Naive B cell (primary cell): ENCODE results near the gene KCND2. TPM values are rescaled to one million over a fixed set of nuclear protein-coding genes. Genes with fewer than 3 reads are reported as not detected.
"Not testable (repeated sequence)": the region's sequence is repeated elsewhere in the genome, so short reads cannot be mapped to it uniquely, and the experiment has no call there.

ENCODE experiments used
- ATAC-seq, 2 donors: fragments of 150-1000 bp; cut with Tn5 transposase; 2 replicates each; pipeline ENCODE4 v1.10.0; 2021; ENCODE audit warnings: low read depth in 2 of 2, mild to moderate bottlenecking in 2 of 2, moderate library complexity in 2 of 2
- DNase-seq: peaks from one replicate; pipeline ENCODE4 v3.0.0; 2022
- H3K27ac Mint-ChIP-seq, 6 donors: one replicate each; pipeline ENCODE4 v1.8.0; 2020 to 2022; ENCODE audit warnings: mild to moderate bottlenecking in 6 of 6, mixed read lengths in 6 of 6, moderate library complexity in 5 of 6, inconsistent platforms in 2 of 6
- H3K27me3 Mint-ChIP-seq, 3 donors: one replicate each; pipeline ENCODE4 v1.8.0; 2021 to 2022; ENCODE audit warnings: mixed read lengths in 3 of 3, mild to moderate bottlenecking in 1 of 3
- H3K36me3 Mint-ChIP-seq, 2 donors: one replicate each; pipeline ENCODE4 v1.8.0; 2020 to 2022; ENCODE audit warnings: mixed read lengths in 2 of 2, inconsistent platforms in 1 of 2, mild to moderate bottlenecking in 1 of 2
- H3K4me1 Mint-ChIP-seq, 3 donors: one replicate each; pipeline ENCODE4 v1.8.0; 2020 to 2022; ENCODE audit warnings: mixed read lengths in 3 of 3, inconsistent platforms in 1 of 3, mild to moderate bottlenecking in 1 of 3, moderate library complexity in 1 of 3
- H3K4me3 Mint-ChIP-seq, 8 donors: one replicate each; pipeline ENCODE4 v1.8.0; 2020 to 2022; ENCODE audit warnings: mild to moderate bottlenecking in 8 of 8, mixed read lengths in 8 of 8, moderate library complexity in 8 of 8, inconsistent platforms in 2 of 8
- H3K9me3 Mint-ChIP-seq, 7 donors: one replicate each; pipeline ENCODE4 v1.8.0; 2020 to 2022; ENCODE audit warnings: mixed read lengths in 7 of 7, mild to moderate bottlenecking in 5 of 7, inconsistent platforms in 2 of 7, moderate library complexity in 1 of 7
- polyA plus RNA-seq, 6 donors: library from polyadenylated mRNA; unstranded; fragments of 300-500 nt; fragmentation: Illumina TruSeq; gene quantifications; one replicate each; pipeline ENCODE4 v1.2.3, GENCODE V29; 2021; ENCODE audit warnings: low read depth in 6 of 6

Gene KCND2
- polyA plus RNA-seq, result not detected

GRCh38 chr7:120272701-120273475, at the start of gene KCND2:
Gene KCND2, plus strand, starts transcription at chr7:120273175.
- peaks cover 24 to 56% (median 44%) of the 10 kb centered on the region in 3 donors for H3K27me3 Mint-ChIP-seq
- no peak within 1 kb of the TSS for H3K27ac Mint-ChIP-seq
- peaks cover 0 to 15% (median 6%) of the 10 kb centered on the region in 3 donors for H3K4me1 Mint-ChIP-seq
- no peak for DNase-seq
- peak within 1 kb of the TSS in 7 of 8 donors; percentile 9 to 83 (median 44) for H3K4me3 Mint-ChIP-seq
- no peaks in the 10 kb centered on the region for H3K36me3 Mint-ChIP-seq
- peaks cover 0 to 3% (median 0%) of the 10 kb centered on the region in 7 donors for H3K9me3 Mint-ChIP-seq
- no peak for ATAC-seq

DNA sequence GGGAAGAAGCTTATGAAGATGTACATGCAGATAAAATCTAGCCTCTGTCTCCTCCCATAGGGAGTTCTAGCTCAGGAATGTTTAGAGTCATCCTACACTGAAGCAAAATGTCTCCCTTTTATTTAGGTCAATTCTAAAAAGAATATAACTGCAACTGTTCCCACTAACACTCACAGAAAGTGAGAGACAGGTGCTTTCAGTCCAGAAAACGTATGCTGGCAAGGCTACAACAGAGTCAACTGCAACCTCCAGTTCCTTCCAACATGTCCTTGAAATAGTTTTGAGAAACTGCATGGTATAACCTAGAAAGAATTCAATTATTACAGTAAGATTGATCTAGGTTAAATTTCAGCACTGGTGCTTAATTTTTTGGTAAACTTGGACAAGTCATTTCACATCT, 46.8 kb upstream of the KCND2 start:
- Mint-ChIP-seq H3K27me3 (no peaks in the 10 kb centered on the region), H3K9me3 (peaks cover 0 to 11% (median 3%) of the 10 kb centered on the region in 7 donors), H3K4me3 (no peak overlapping the region), H3K4me1 (no peaks in the 10 kb centered on the region), H3K36me3 (no peaks in the 10 kb centered on the region), H3K27ac (no peak overlapping the region)
- DNase-seq (no peak), ATAC-seq (no peak)

DNA sequence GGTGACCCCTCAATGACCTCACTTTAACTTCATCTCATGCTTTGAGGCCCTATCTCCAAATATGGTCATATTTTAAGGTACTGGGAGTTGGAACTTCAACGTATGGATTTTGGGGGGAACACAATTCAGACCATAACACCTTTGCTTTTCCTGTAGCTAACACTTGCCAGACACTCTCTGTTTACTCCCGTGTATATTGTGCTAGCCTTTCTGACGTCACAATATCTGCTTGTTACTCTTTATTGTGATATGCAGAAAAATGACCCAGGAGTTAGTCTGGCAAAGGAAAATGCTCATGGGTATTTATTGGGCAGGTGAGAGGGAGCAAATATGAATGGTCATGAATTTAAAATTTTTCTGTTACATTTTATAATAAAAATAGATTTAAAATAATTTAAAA, 45.7 kb upstream of the KCND2 start:
- Mint-ChIP-seq H3K27me3 (no peaks in the 10 kb centered on the region), H3K36me3 (no peaks in the 10 kb centered on the region), H3K4me1 (no peaks in the 10 kb centered on the region), H3K9me3 (peaks cover 0 to 15% (median 3%) of the 10 kb centered on the region in 7 donors), H3K4me3 (no peak overlapping the region), H3K27ac (no peak overlapping the region)
- no peak for ATAC-seq
- DNase-seq, result no peak

- Mint-ChIP-seq H3K4me3 (no peak overlapping the region), H3K27me3 (no peaks in the 10 kb centered on the region), H3K27ac (no peak overlapping the region), H3K4me1 (no peaks in the 10 kb centered on the region), H3K36me3 (no peaks in the 10 kb centered on the region), H3K9me3 (peaks cover 0 to 15% (median 5%) of the 10 kb centered on the region in 7 donors)
- DNase-seq (no peak), ATAC-seq (no peak)
These were observed 43.9 kb upstream of the KCND2 start for GRCh38 chr7:120229084-120229483.

DNA sequence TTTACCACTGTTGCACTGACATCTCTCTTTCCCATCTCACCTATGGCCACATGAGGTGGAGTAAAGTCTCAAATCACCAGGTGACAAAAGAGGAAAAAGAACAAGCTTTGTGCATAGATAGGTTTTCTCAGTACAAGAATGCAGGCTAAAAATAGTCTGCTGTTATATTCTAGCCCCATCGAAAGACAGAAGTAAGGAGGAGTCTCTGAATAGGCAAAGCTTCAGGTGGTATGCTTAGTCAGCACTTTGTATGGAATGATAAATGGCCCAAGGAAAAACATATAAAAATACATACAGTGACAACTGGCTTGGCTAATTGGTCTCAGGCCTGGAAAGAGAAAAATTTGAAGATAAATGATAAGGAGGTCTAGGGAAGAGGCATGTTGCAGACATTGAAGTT, 39.6 kb upstream of the KCND2 start:
- Mint-ChIP-seq H3K27me3 (no peaks in the 10 kb centered on the region), H3K4me1 (no peaks in the 10 kb centered on the region), H3K4me3 (no peak overlapping the region), H3K36me3 (no peaks in the 10 kb centered on the region), H3K27ac (no peak overlapping the region), H3K9me3 (peaks cover 0 to 24% (median 11%) of the 10 kb centered on the region in 7 donors)
- DNase-seq (no peak), ATAC-seq (no peak)

DNA sequence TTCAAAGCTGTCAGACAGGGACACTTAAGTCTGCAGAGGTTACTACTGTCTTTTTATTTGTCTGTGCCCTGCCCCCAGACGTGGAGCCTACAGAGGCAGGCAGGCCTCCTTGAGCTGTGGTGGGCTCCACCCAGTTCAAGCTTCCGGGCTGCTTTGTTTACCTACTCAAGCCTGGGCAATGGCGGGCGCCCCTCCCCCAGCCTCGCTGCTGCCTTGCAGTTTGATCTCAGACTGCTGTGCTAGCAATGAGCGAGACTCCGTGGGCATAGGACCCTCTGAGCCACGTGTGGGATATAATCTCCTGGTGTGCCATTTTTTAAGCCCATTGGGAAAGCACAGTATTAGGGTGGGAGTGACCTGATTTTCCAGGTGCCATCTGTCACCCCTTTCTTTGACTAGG, 32.6 kb upstream of the KCND2 start:
- not testable (repeated sequence) for H3K4me1 Mint-ChIP-seq, H3K27ac Mint-ChIP-seq, ATAC-seq, H3K36me3 Mint-ChIP-seq, H3K4me3 Mint-ChIP-seq, H3K27me3 Mint-ChIP-seq, DNase-seq
- H3K9me3 Mint-ChIP-seq, result peaks cover 1 to 17% (median 4%) of the 10 kb centered on the region in 7 donors

DNA sequence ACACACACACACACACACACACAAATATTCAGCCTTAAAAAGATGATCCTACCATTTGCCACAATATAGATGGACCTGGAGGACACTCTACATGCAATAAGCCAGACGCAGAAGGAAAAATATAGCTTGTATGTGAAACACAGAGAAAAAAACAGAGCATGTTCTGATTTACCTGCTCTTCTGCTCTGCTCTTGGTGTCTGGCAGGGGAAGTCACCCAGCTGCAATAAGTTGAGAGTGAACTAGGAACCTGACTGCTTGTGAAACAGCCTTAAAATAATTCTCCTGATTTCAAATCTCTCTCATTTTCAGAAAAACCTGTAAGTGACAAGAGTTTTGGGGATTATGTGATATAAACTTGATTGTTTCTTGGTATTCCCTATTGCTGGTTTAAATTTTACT, 31.0 kb upstream of the KCND2 start:
- Mint-ChIP-seq H3K27ac (no peak overlapping the region), H3K4me3 (no peak overlapping the region), H3K9me3 (peaks cover 0 to 11% (median 1%) of the 10 kb centered on the region in 7 donors), H3K27me3 (no peaks in the 10 kb centered on the region), H3K4me1 (no peaks in the 10 kb centered on the region), H3K36me3 (no peaks in the 10 kb centered on the region)
- DNase-seq, result no peak
- ATAC-seq, result no peak

DNA sequence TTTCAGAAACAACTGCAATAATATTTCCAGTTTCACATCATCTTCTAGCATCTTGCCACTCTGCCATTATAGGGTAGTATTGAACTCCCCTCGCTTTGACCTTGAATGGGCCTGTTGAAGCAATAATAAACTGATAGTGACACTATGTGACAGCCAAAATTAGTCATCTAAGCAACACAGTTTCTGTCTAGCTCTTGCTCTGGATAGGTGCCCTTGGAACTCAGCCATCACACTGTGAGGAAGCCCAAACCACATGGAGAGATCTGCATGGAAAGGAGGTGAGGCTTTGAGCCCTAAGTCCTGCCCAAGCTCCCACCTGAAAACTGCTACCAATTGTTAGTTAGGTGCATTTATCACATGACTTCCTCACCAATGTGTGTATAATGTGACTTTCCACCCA, 18.1 kb upstream of the KCND2 start:
- Mint-ChIP-seq H3K27ac (no peak overlapping the region), H3K4me1 (no peaks in the 10 kb centered on the region), H3K27me3 (no peaks in the 10 kb centered on the region), H3K36me3 (no peaks in the 10 kb centered on the region), H3K9me3 (peaks cover 2 to 21% (median 12%) of the 10 kb centered on the region in 7 donors), H3K4me3 (no peak overlapping the region)
- no peak for ATAC-seq
- DNase-seq, result no peak

DNA sequence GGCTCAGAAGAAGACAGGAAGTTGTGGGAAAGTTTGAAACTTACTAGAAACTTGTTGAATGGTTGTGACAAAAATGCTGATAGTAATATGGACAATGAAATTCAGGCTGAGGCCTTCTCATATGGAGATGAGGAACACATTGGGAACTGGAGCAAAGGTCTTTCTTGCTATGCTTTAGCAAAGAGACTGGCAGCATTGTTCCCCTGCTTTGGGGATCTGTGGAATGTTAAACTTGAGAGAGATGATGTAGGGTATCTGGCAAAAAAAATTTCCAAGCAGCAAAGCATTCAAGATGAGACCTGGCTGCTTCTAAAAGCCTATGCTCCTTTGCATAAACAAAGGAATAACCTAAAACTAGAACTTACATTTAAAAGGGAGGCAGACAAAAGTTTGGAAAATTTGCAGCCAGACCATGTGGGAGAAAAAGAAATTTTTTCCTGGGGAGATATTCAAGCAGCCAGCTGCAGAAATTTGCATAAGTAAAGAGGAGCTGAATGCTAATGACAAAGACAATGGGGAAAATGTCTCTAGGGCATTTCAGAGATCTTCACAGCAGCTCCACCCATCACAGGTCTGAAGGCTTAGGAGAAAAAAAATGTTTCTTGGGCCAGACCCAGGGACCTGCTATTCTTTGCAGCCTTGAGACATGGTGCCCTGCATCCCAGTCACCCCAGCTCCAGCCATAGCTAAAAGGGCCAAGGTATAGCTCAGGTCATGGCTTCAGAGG, 16.5 kb upstream of the KCND2 start:
- Mint-ChIP-seq H3K9me3 (peaks cover 2 to 21% (median 12%) of the 10 kb centered on the region in 7 donors), H3K27ac (no peak overlapping the region), H3K27me3 (no peaks in the 10 kb centered on the region), H3K4me3 (no peak overlapping the region), H3K36me3 (no peaks in the 10 kb centered on the region), H3K4me1 (no peaks in the 10 kb centered on the region)
- DNase-seq (no peak), ATAC-seq (no peak)

DNA sequence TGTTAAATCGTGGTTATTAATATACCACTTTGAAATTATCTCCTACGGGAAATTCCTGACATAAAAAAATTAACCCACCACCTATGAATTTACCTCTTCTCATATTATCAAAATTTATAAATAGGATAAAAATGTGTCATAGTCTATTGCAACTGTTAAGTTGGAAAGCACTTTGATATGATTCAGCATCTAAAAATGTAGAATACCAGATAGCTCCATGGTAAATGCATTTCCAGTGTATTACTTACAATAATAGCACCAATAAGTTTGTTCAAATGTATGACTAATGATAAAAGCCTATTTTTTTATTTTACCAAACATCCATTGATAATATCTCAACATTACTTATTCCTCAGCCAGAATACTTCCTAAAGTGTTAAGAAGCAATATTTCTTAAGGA, 13.6 kb upstream of the KCND2 start:
- H3K4me1 Mint-ChIP-seq, result no peaks in the 10 kb centered on the region
- H3K36me3 Mint-ChIP-seq, result no peaks in the 10 kb centered on the region
- H3K27ac Mint-ChIP-seq, result no peak overlapping the region
- DNase-seq (no peak), ATAC-seq (no peak)
- no peaks in the 10 kb centered on the region for H3K27me3 Mint-ChIP-seq
- H3K4me3 Mint-ChIP-seq, result no peak overlapping the region
- H3K9me3 Mint-ChIP-seq, result peaks cover 2 to 21% (median 12%) of the 10 kb centered on the region in 7 donors

DNA sequence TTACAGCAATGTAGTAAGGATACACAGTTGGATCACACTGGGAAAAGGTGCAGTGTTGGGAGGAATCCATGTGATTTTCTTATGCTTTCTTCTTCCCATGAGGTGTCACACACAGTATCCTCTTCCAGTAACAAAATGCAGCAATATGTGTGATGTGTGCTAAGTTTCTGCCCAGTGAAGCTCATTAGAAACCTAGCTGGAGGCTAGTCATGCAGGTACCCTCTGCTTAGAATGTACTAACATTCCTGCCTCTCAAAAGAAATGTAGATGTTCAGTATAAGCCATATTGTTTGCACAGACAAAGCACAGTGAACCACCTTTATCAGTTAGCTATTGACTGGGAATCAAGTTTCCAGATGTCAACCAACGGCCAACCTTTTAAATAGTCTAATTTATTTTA, 12.9 kb upstream of the KCND2 start:
- Mint-ChIP-seq H3K27ac (no peak overlapping the region), H3K4me3 (no peak overlapping the region), H3K36me3 (no peaks in the 10 kb centered on the region), H3K9me3 (peaks cover 2 to 17% (median 12%) of the 10 kb centered on the region in 7 donors), H3K4me1 (no peaks in the 10 kb centered on the region), H3K27me3 (no peaks in the 10 kb centered on the region)
- ATAC-seq, result no peak
- DNase-seq, result no peak

GRCh38 chr7:120272261-120272660, 714 bp upstream of the KCND2 start:
- peak overlapping the region in 2 of 8 donors; percentile 4 to 15 for H3K4me3 Mint-ChIP-seq
- ATAC-seq (no peak), DNase-seq (no peak)
- H3K9me3 Mint-ChIP-seq, result peaks cover 0 to 3% (median 0%) of the 10 kb centered on the region in 7 donors
- H3K27me3 Mint-ChIP-seq, result peaks cover 24 to 56% (median 44%) of the 10 kb centered on the region in 3 donors
- no peak overlapping the region for H3K27ac Mint-ChIP-seq
- no peaks in the 10 kb centered on the region for H3K36me3 Mint-ChIP-seq
- peaks cover 0 to 15% (median 6%) of the 10 kb centered on the region in 3 donors for H3K4me1 Mint-ChIP-seq

- peaks cover 0 to 15% (median 6%) of the 10 kb centered on the region in 3 donors for H3K4me1 Mint-ChIP-seq
- H3K36me3 Mint-ChIP-seq, result no peaks in the 10 kb centered on the region
- peak overlapping the region in 4 of 8 donors; percentile 40 to 83 (median 62) for H3K4me3 Mint-ChIP-seq
- DNase-seq, result no peak
- no peak overlapping the region for H3K27ac Mint-ChIP-seq
- H3K9me3 Mint-ChIP-seq, result peaks cover 0 to 3% (median 0%) of the 10 kb centered on the region in 7 donors
- ATAC-seq, result no peak
- H3K27me3 Mint-ChIP-seq, result peaks cover 24 to 56% (median 44%) of the 10 kb centered on the region in 3 donors
These were observed 551 bp downstream of the KCND2 start for GRCh38 chr7:120273476-120273975.

- Mint-ChIP-seq H3K36me3 (no peaks in the 10 kb centered on the region), H3K4me3 (no peak overlapping the region), H3K27me3 (peaks cover 24 to 51% (median 44%) of the 10 kb centered on the region in 3 donors), H3K9me3 (peaks cover 0 to 3% (median 0%) of the 10 kb centered on the region in 7 donors), H3K4me1 (peaks cover 0 to 15% (median 6%) of the 10 kb centered on the region in 3 donors), H3K27ac (no peak overlapping the region)
- ATAC-seq (no peak), DNase-seq (no peak)
These were observed 1.5 kb downstream of the KCND2 start for GRCh38 chr7:120274482-120274881.
